Measurements from ENCODE around the gene ENO2. TPM values are rescaled to one million over a fixed set of nuclear protein-coding genes. Genes with fewer than 3 reads are reported as not detected.
"Not testable (repeated sequence)": the region's sequence is repeated elsewhere in the genome, so short reads cannot be mapped to it uniquely, and the experiment has no call there.

Gene ENO2
- total and polyA plus RNA-seq, 2 donors (not counting 1 experiment from before 2014, with no cell fraction given) = 20.3 to 43.0 TPM

DNA sequence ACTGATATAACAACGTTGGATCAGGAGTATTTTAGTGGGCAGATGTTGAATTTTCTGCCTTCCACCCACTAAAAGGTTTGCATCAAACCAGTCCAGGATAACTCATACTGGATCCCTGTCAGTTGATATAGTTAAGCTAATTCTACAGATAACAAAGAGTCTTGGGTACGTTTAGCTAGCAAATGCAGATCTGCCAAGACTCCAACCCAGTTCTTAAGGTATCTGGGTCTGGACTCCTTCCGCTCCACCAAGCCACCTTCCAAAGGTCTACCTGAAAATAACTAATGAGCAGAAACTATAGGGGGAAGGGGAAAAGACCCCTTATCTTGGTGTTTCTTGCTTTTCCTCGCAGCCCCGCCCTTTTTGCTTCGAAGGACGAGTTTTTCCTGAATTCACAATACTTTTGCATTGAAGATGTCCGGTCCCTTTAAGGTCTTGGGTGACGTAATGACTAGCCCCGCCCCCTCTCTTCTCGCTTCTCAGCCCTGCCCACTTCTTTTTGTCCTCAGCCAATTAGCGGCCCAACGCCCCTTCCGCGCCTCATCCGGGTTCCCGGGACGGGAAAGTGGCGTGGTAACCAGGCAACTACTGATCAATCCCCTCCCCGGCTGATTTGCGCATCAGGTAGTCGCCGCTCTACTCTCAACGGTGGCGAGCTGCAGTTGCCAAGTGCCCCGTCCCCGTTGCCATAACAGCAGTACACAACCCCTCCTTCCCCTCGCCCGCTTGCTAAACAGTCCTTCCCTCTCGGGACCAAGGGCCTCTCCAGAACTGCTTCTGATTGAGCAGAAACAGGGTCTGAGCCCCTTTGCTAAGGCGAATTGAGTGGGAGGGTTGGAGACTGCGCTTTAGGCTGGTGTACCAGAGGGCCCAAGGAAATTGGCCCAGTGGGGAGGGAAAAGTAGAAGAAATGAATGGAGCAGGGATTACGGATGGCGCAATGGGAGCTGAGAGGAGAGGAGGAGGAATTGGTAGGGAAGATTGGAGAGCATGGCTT is 9.8 kb upstream of the ENO2 start, which contains the start of gene LRRC23:
Gene LRRC23 (plus strand): TSS at position 543 of the 997 bp plus-strand sequence. CDS start 812 bp downstream, outside the sequence.
- no peaks in the 10 kb centered on the region for H3K9me3 ChIP-seq (ENCODE audit: control insufficient read depth, insufficient read depth, low read depth, low read length)
- peak within 1 kb of the TSS; percentile 93 for H3K4me2 ChIP-seq (ENCODE audit: extremely low read depth, insufficient read depth, low read length)
- peak within 1 kb of the TSS; percentile 82 for H2AFZ ChIP-seq (ENCODE audit: low read length)
- H4K20me1 ChIP-seq (ENCODE audit: control insufficient read depth, extremely low read depth, insufficient read depth, low read length) = no peaks in the 10 kb centered on the region
- H3K27me3 ChIP-seq (ENCODE audit: control insufficient read depth, insufficient read depth, low read length) = no peaks in the 10 kb centered on the region
- DNase-seq (ENCODE audit: low read depth in 2 of 2) = peak; percentile 92 to 94
- H3K79me2 ChIP-seq (ENCODE audit: control insufficient read depth, insufficient read depth, low read length) = no peaks in the 10 kb centered on the region
- H3K9ac ChIP-seq (ENCODE audit: insufficient read depth, low read length) = peak within 1 kb of the TSS; percentile 66
- H3K27ac ChIP-seq (ENCODE audit: insufficient read depth, low read length) = peak within 1 kb of the TSS; percentile 75
- TF ChIP-seq EZH2 (IDR thresholded peaks at IDR 0.05; ENCODE audit: low read length, missing control alignments) = no peak
- TF ChIP-seq, protein P1, sequence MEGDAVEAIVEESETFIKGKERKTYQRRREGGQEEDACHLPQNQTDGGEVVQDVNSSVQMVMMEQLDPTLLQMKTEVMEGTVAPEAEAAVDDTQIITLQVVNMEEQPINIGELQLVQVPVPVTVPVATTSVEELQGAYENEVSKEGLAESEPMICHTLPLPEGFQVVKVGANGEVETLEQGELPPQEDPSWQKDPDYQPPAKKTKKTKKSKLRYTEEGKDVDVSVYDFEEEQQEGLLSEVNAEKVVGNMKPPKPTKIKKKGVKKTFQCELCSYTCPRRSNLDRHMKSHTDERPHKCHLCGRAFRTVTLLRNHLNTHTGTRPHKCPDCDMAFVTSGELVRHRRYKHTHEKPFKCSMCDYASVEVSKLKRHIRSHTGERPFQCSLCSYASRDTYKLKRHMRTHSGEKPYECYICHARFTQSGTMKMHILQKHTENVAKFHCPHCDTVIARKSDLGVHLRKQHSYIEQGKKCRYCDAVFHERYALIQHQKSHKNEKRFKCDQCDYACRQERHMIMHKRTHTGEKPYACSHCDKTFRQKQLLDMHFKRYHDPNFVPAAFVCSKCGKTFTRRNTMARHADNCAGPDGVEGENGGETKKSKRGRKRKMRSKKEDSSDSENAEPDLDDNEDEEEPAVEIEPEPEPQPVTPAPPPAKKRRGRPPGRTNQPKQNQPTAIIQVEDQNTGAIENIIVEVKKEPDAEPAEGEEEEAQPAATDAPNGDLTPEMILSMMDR (conservative IDR thresholded peaks at IDR 0.05 in 1 of 2, IDR thresholded peaks at IDR 0.05 in 1 of 2; ENCODE audit: low read depth in 1 of 2, low read length in 2 of 2) = no peak
- no peaks in the 10 kb centered on the region for H3K36me3 ChIP-seq (ENCODE audit: control insufficient read depth, insufficient read depth, low read length)
- peaks cover 2% of the 10 kb centered on the region for H3K4me1 ChIP-seq (ENCODE audit: control insufficient read depth, extremely low read depth, insufficient read depth, low read length)
- peak within 1 kb of the TSS; percentile 54 to 89 (median 70) for H3K4me3 ChIP-seq (replicated peaks in 1 of 4; ENCODE audit: control extremely low read depth in 1 of 4, insufficient read depth in 1 of 4, low read depth in 3 of 4, low read length in 4 of 4)

DNA sequence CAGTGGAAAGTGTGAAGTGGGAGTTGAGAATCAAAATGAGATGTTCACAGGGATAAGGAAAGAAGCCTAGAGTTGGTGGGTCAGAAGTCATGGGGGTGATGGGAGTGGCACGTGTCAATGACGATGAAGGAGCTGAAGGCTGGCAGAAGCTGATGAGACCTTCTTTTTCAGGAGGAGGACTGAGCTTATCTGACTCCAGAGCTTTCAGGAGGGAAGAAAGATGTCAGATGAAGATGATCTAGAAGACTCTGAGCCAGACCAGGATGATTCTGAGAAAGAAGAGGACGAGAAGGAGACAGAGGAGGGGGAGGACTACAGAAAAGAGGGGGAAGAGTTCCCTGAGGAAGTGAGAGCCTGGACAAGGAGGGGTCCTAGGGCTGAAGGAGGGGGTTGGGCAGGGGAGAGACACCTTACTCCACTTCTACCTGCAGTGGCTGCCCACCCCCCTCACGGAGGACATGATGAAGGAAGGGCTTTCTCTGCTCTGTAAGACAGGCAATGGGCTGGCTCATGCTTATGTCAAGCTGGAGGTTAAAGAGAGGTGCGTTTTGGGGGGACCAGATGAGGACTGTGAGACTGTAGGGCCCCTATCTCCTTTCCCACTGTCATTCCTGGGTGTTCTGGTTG is 8.9 kb upstream of the ENO2 start:
- H3K4me3 ChIP-seq (replicated peaks in 1 of 4; ENCODE audit: control extremely low read depth in 1 of 4, insufficient read depth in 1 of 4, low read depth in 3 of 4, low read length in 4 of 4) = peak overlapping the region; percentile 54 to 89 (median 70)
- peak overlapping the region; percentile 75 for H3K27ac ChIP-seq (ENCODE audit: insufficient read depth, low read length)
- H3K36me3 ChIP-seq (ENCODE audit: control insufficient read depth, insufficient read depth, low read length) = no peaks in the 10 kb centered on the region
- H3K27me3 ChIP-seq (ENCODE audit: control insufficient read depth, insufficient read depth, low read length) = no peaks in the 10 kb centered on the region
- H3K4me1 ChIP-seq (ENCODE audit: control insufficient read depth, extremely low read depth, insufficient read depth, low read length) = peaks cover 2% of the 10 kb centered on the region
- H3K79me2 ChIP-seq (ENCODE audit: control insufficient read depth, insufficient read depth, low read length) = no peaks in the 10 kb centered on the region
- peak overlapping the region; percentile 93 for H3K4me2 ChIP-seq (ENCODE audit: extremely low read depth, insufficient read depth, low read length)
- H3K9ac ChIP-seq (ENCODE audit: insufficient read depth, low read length) = peak overlapping the region; percentile 66
- no peaks in the 10 kb centered on the region for H4K20me1 ChIP-seq (ENCODE audit: control insufficient read depth, extremely low read depth, insufficient read depth, low read length)
- no peak for DNase-seq (ENCODE audit: low read depth in 2 of 2)
- TF ChIP-seq, protein P1 (conservative IDR thresholded peaks at IDR 0.05 in 1 of 2, IDR thresholded peaks at IDR 0.05 in 1 of 2; ENCODE audit: low read depth in 1 of 2, low read length in 2 of 2) = no peak
- TF ChIP-seq EZH2 (IDR thresholded peaks at IDR 0.05; ENCODE audit: low read length, missing control alignments) = no peak
- no peaks in the 10 kb centered on the region for H3K9me3 ChIP-seq (ENCODE audit: control insufficient read depth, insufficient read depth, low read depth, low read length)
- no peak overlapping the region for H2AFZ ChIP-seq (ENCODE audit: low read length)

DNA sequence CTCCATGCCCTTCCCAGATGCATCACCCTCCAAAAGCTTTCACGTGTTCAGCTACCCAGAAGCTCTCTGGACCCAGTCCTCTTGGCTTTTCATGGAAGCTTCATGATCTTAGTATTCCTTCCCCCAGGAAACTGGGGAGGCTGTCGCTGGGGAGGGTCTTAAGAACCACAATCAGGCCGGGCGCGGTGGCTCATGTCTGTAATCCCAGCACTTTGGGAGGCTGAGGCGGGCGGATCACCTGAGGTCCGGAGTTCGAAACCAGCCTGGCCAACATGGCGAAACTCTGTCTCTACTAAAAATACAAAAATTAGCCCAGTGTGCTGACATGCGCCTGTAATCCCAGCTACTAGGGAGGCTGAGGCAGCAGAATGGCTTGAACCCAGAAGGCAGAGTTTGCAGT is 6.2 kb upstream of the ENO2 start:
- not testable (repeated sequence) for DNase-seq (ENCODE audit: low read depth in 2 of 2); H3K27ac ChIP-seq (ENCODE audit: insufficient read depth, low read length); H4K20me1 ChIP-seq (ENCODE audit: control insufficient read depth, extremely low read depth, insufficient read depth, low read length); H3K36me3 ChIP-seq (ENCODE audit: control insufficient read depth, insufficient read depth, low read length); H3K4me1 ChIP-seq (ENCODE audit: control insufficient read depth, extremely low read depth, insufficient read depth, low read length); H3K79me2 ChIP-seq (ENCODE audit: control insufficient read depth, insufficient read depth, low read length); H2AFZ ChIP-seq (ENCODE audit: low read length); H3K4me2 ChIP-seq (ENCODE audit: extremely low read depth, insufficient read depth, low read length); H3K4me3 ChIP-seq (replicated peaks in 1 of 4; ENCODE audit: control extremely low read depth in 1 of 4, insufficient read depth in 1 of 4, low read depth in 3 of 4, low read length in 4 of 4); H3K9me3 ChIP-seq (ENCODE audit: control insufficient read depth, insufficient read depth, low read depth, low read length); H3K27me3 ChIP-seq (ENCODE audit: control insufficient read depth, insufficient read depth, low read length); H3K9ac ChIP-seq (ENCODE audit: insufficient read depth, low read length)

All from fibroblast of lung (primary cell).